OCI-LY7 (cell line): ENCODE data around the gene PRRC2B.

Experiments used
- EZH2phosphoT487 ChIP-seq: fragments of 200-600 bp; sonication (generic); IDR thresholded peaks from 2 replicates; pipeline ENCODE4 v1.6.1; 2018; ENCODE audit warnings: low read depth, borderline replicate concordance, mild to moderate bottlenecking, mixed run types, antibody characterized with exemption, low read length, moderate library complexity, mixed read lengths
- TF ChIP-seq, protein P1 (sequence below): fragments of 200-600 bp; sonication (generic); conservative IDR thresholded peaks from 2 replicates; pipeline ENCODE4 v1.5.1; 2014; ENCODE audit warnings: mild to moderate bottlenecking, antibody characterized with exemption, low read length, moderate library complexity, mixed read lengths

GRCh38 chr9:131397100-131397790 is 3.4 kb downstream of the PRRC2B start:
- TF ChIP-seq, protein P1, sequence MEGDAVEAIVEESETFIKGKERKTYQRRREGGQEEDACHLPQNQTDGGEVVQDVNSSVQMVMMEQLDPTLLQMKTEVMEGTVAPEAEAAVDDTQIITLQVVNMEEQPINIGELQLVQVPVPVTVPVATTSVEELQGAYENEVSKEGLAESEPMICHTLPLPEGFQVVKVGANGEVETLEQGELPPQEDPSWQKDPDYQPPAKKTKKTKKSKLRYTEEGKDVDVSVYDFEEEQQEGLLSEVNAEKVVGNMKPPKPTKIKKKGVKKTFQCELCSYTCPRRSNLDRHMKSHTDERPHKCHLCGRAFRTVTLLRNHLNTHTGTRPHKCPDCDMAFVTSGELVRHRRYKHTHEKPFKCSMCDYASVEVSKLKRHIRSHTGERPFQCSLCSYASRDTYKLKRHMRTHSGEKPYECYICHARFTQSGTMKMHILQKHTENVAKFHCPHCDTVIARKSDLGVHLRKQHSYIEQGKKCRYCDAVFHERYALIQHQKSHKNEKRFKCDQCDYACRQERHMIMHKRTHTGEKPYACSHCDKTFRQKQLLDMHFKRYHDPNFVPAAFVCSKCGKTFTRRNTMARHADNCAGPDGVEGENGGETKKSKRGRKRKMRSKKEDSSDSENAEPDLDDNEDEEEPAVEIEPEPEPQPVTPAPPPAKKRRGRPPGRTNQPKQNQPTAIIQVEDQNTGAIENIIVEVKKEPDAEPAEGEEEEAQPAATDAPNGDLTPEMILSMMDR: no peak
- no peak for TF ChIP-seq EZH2phosphoT487
